Upper lobe of left lung (tissue), 6 donors: ENCODE results near the gene HES4. TPM values are rescaled to one million over a fixed set of nuclear protein-coding genes. Genes with fewer than 3 reads are reported as not detected.
"Not testable (repeated sequence)": the region's sequence is repeated elsewhere in the genome, so short reads cannot be mapped to it uniquely, and the experiment has no call there.

ENCODE experiments used
- ATAC-seq, 2 donors: fragments of 200-7000 bp; cut with Tn5 transposase; one replicate each; pipeline ENCODE4 v1.9.1; 2022; ENCODE audit warnings: mild to moderate bottlenecking in 2 of 2, moderate library complexity in 2 of 2; ENCODE audit not compliant: low FRiP score in 2 of 2
- DNase-seq, 2 donors: peaks; one replicate each; pipeline ENCODE4 v3.0.0-alpha.2; 2019 to 2020
- H3K27ac ChIP-seq, 4 donors: fragments of 200-600 bp; sonication (generic); one replicate each; pipeline ENCODE4 v1.5.1; 2016 to 2019
- H3K27me3 ChIP-seq, 4 donors: fragments of 200-600 bp; sonication (generic); one replicate each; pipeline ENCODE4 v1.5.1; 2017 to 2019
- H3K36me3 ChIP-seq, 4 donors: fragments of 200-600 bp; sonication (generic); one replicate each; pipeline ENCODE4 v1.5.1; 2016 to 2019
- H3K4me1 ChIP-seq, 4 donors: fragments of 200-600 bp; sonication (generic); one replicate each; pipeline ENCODE4 v1.5.1; 2018 to 2019
- H3K4me3 ChIP-seq, 4 donors: fragments of 200-600 bp; sonication (generic); one replicate each; pipeline ENCODE4 v1.5.1; 2017 to 2019; ENCODE audit warnings: mild to moderate bottlenecking in 2 of 4, moderate library complexity in 1 of 4
- H3K9me3 ChIP-seq, 4 donors: fragments of 200-600 bp; sonication (generic); one replicate each; pipeline ENCODE4 v1.5.1; 2018 to 2019
- CTCF ChIP-seq, 6 experiments: fragments of 450-650 bp in 4 of 6; fragments of 200-600 bp in 2 of 6; sonication (generic) in 2 of 6; IDR thresholded peaks; one replicate each; pipeline ENCODE4 v1.5.1; 2016 to 2019; ENCODE audit warnings: antibody characterized with exemption in 6 of 6
- EP300 ChIP-seq, 4 donors: sonication (generic); formaldehyde crosslinking; IDR thresholded peaks; one replicate each; pipeline ENCODE4 v1.5.1; 2017; ENCODE audit warnings: antibody characterized with exemption in 4 of 4, control low read depth in 2 of 4
- POLR2A ChIP-seq, 4 donors: fragments of 450-650 bp; IDR thresholded peaks; one replicate each; pipeline ENCODE4 v1.5.1; 2016 to 2017; ENCODE audit warnings: antibody characterized with exemption in 4 of 4, mild to moderate bottlenecking in 2 of 4
- POLR2AphosphoS5 ChIP-seq, 2 donors: sonication (generic); formaldehyde crosslinking; IDR thresholded peaks; one replicate each; pipeline ENCODE4 v1.5.1; 2017; ENCODE audit warnings: antibody characterized with exemption in 2 of 2
- WGBS, 2 donors: methylation state at CpG; one replicate each; pipeline ENCODE4 v1.1.5; 2017 to 2018; 5-methylcytosine and 5-hydroxymethylcytosine counted together
- total RNA-seq, 6 donors: library from RNA; depleted of rRNA in 4 of 6; stranded (reverse); fragments of >200 nt in 4 of 6; gene quantifications; one replicate each; pipeline versions ENCODE4 v1.1.0 to v1.2.1, GENCODE V29; 2016 to 2021
- donor health status: DM: no; HTN: no; CAD: no; lungs with moderate emphysema.
- donor health status: DM: no; HTN: yes; CAD: no; lungs with severe emphysema.

HES4 gene
- total RNA-seq, 6 donors from 2014 or later = 26.5 to 55.0 (median 35.0) TPM

DNA sequence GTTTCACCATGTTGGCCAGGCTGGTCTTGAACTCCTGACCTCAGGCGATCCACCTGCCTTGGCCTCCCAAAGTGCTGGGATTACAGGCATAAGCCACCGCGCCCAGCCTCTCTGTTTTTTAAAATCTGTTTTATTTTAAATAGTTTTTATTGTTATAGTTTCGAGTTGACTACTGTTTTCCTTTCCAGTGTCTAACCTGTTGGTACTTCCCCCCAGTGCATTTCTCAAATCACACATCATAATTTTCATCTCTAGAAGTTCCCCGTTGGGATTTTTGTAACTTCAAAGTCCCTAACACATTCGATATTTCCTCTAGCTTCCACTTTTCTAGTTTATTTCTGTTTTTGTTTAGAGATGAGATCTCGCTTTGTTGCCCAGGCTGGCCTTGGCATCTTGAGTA is 7.5 kb downstream of the HES4 start:
- no peaks in the 10 kb centered on the region for H3K36me3 ChIP-seq
- WGBS, 2 donors = 88% methylated on average over 7 of the region's 7 CpGs
- no peak overlapping the region for H3K27ac ChIP-seq
- peaks cover 0 to 10% (median 5%) of the 10 kb centered on the region in 4 donors for H3K9me3 ChIP-seq
- peaks cover 0 to 3% (median 0%) of the 10 kb centered on the region in 4 donors for H3K27me3 ChIP-seq
- H3K4me3 ChIP-seq = no peak overlapping the region
- ATAC-seq = no peak
- TF ChIP-seq POLR2A (IDR thresholded peaks at IDR 0.05) (no peak), POLR2AphosphoS5 (IDR thresholded peaks at IDR 0.05) (no peak), CTCF (IDR thresholded peaks at IDR 0.05) (no peak), EP300 (IDR thresholded peaks at IDR 0.05) (no peak)
- DNase-seq = no peak
- peaks cover 0 to 3% (median 0%) of the 10 kb centered on the region in 4 donors for H3K4me1 ChIP-seq

DNA sequence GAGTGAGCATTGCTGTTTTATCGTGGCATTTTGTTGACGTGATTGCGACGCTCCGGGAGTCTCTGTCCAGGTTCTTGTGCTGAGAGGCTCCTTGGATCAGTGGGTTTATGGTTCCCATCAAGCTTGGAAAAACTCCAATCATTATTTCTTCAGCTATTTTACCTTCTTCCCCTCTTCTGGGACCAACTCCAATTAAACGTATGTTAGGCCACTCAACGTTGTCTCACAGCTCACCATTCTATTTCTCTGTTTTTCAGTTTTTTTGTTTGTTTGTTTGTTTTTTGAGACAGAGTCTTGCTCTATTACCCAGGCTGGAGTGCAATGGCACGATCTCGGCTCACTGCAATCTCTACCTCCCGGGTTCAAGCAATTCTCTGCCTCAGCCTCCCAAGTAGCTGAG is 8.0 kb downstream of the HES4 start:
- Histone ChIP-seq H3K27ac (no peak overlapping the region), H3K4me1 (peaks cover 0 to 3% (median 0%) of the 10 kb centered on the region in 4 donors), H3K36me3 (no peaks in the 10 kb centered on the region), H3K9me3 (peaks cover 0 to 10% (median 5%) of the 10 kb centered on the region in 4 donors), H3K27me3 (no peaks in the 10 kb centered on the region), H3K4me3 (no peak overlapping the region)
- 95 to 98% methylated on average over 10 of the region's 10 CpGs for WGBS, 2 donors
- TF ChIP-seq EP300 (IDR thresholded peaks at IDR 0.05) = no peak
- TF ChIP-seq POLR2AphosphoS5 (IDR thresholded peaks at IDR 0.05) = no peak
- no peak for TF ChIP-seq CTCF (IDR thresholded peaks at IDR 0.05)
- no peak for TF ChIP-seq POLR2A (IDR thresholded peaks at IDR 0.05)
- ATAC-seq (no peak), DNase-seq (no peak)

- H3K4me1 ChIP-seq, DNase-seq, H3K27ac ChIP-seq, H3K4me3 ChIP-seq, H3K27me3 ChIP-seq, ATAC-seq, H3K36me3 ChIP-seq, H3K9me3 ChIP-seq: not testable (repeated sequence)
- 91 to 92% methylated on average over 6 of the region's 6 CpGs for WGBS, 2 donors
Measured at GRCh38 chr1:991275-991674, 8.6 kb downstream of the HES4 start.

GRCh38 chr1:988061-988460 is 11.8 kb downstream of the HES4 start:
- not testable (repeated sequence) for H3K36me3 ChIP-seq, H3K9me3 ChIP-seq, H3K4me1 ChIP-seq, ATAC-seq, H3K27ac ChIP-seq, H3K27me3 ChIP-seq, DNase-seq, H3K4me3 ChIP-seq
- 90 to 91% methylated on average over 5 of the region's 5 CpGs for WGBS, 2 donors

- peaks cover 2 to 6% (median 4%) of the 10 kb centered on the region in 4 donors for H3K4me1 ChIP-seq
- H3K27ac ChIP-seq = no peak overlapping the region
- no peaks in the 10 kb centered on the region for H3K9me3 ChIP-seq
- ATAC-seq (no peak), DNase-seq (no peak)
- 71% methylated on average over 13 of the region's 13 CpGs for WGBS, 2 donors
- no peak overlapping the region for H3K4me3 ChIP-seq
- TF ChIP-seq POLR2AphosphoS5 (IDR thresholded peaks at IDR 0.05) = no peak
- TF ChIP-seq POLR2A (IDR thresholded peaks at IDR 0.05) = no peak
- no peak for TF ChIP-seq CTCF (IDR thresholded peaks at IDR 0.05)
- no peak for TF ChIP-seq EP300 (IDR thresholded peaks at IDR 0.05)
- H3K36me3 ChIP-seq = no peaks in the 10 kb centered on the region
- H3K27me3 ChIP-seq = peaks cover 0 to 5% (median 0%) of the 10 kb centered on the region in 4 donors
Measured at GRCh38 chr1:985126-985525, 14.8 kb downstream of the HES4 start.

DNA sequence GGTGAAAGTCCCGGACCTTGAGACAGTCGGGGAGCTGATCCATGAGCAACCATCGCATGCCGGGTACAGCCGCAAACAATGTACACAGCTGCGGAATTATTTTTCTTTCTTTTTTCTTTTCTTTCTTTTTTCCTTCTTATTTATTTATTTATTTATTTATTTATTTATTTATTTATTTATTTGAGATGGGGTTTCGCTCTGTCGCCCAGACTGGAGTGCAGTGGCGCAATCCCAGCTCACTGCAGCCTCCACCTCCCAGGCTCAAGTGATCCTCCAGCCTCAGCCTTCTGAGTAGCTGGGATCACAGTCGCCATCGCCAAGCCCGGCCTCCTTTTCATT is 15.5 kb downstream of the HES4 start:
- H3K4me1 ChIP-seq = peaks cover 2 to 6% (median 4%) of the 10 kb centered on the region in 4 donors
- peaks cover 0 to 5% (median 0%) of the 10 kb centered on the region in 4 donors for H3K27me3 ChIP-seq
- H3K27ac ChIP-seq = no peak overlapping the region
- TF ChIP-seq EP300 (IDR thresholded peaks at IDR 0.05) (no peak), POLR2AphosphoS5 (IDR thresholded peaks at IDR 0.05) (no peak), POLR2A (IDR thresholded peaks at IDR 0.05) (no peak), CTCF (IDR thresholded peaks at IDR 0.05) (no peak)
- no peak for ATAC-seq
- H3K36me3 ChIP-seq = no peaks in the 10 kb centered on the region
- DNase-seq = no peak
- H3K9me3 ChIP-seq = no peaks in the 10 kb centered on the region
- H3K4me3 ChIP-seq = peak overlapping the region in 1 of 4 donors; percentile 0
- WGBS, 2 donors = 56 to 63% methylated on average over 12 of the region's 12 CpGs
